PFSK-1 (cell line): ENCODE measurements around the gene OTULIN.

Experiments used
- FOXP2 ChIP-seq: optimal IDR thresholded peaks from 2 replicates; pipeline ENCODE3; 2011; ENCODE audit warnings: borderline replicate concordance, control low read depth, inconsistent platforms; ENCODE audit not compliant: insufficient read depth; ENCODE audit errors: extremely low read length, extremely low read depth
- POLR2AphosphoS5 ChIP-seq: IDR thresholded peaks from 2 replicates; pipeline ENCODE4 v1.6.1; 2012; ENCODE audit warnings: low read depth, mild to moderate bottlenecking, control low read depth, low read length, moderate library complexity
- REST ChIP-seq, 2 experiments: IDR thresholded peaks; 2 replicates each; pipeline versions ENCODE4 v1.6.1 to v1.8.0; 2011 to 2012; ENCODE audit warnings: low read depth in 2 of 2, low read length in 2 of 2, control low read depth in 1 of 2, inconsistent platforms in 1 of 2, mild to moderate bottlenecking in 1 of 2, moderate library complexity in 1 of 2; ENCODE audit not compliant: insufficient read depth in 1 of 2
- SIN3A ChIP-seq: IDR thresholded peaks from 2 replicates; pipeline ENCODE4 v1.6.1; 2012; ENCODE audit warnings: mild to moderate bottlenecking, low read length, moderate library complexity, borderline replicate concordance; ENCODE audit not compliant: insufficient read depth
- TAF1 ChIP-seq: IDR thresholded peaks from 2 replicates; pipeline ENCODE4 v1.6.1; 2012; ENCODE audit warnings: low read length, control low read depth, borderline replicate concordance; ENCODE audit not compliant: insufficient read depth

The OTULIN gene

GRCh38 chr5:14741801-14742440, 77.4 kb downstream of the OTULIN start:
- TF ChIP-seq TAF1, result no peak
- no peak for TF ChIP-seq POLR2AphosphoS5
- TF ChIP-seq FOXP2, result no peak
- no peak for TF ChIP-seq REST (IDR thresholded peaks at IDR 0.05; ENCODE audit: insufficient read depth in 1 of 2, low read depth in 2 of 2, low read length in 2 of 2)
- TF ChIP-seq SIN3A, result no peak

- TF ChIP-seq POLR2AphosphoS5, result no peak
- no peak for TF ChIP-seq TAF1
- no peak for TF ChIP-seq SIN3A
- no peak for TF ChIP-seq FOXP2
- TF ChIP-seq REST (IDR thresholded peaks at IDR 0.05; ENCODE audit: insufficient read depth in 1 of 2, low read depth in 2 of 2, low read length in 2 of 2), result no peak
Observed at GRCh38 chr5:14742498-14742897, 78.0 kb downstream of the OTULIN start.

- no peak for TF ChIP-seq POLR2AphosphoS5
- TF ChIP-seq REST (IDR thresholded peaks at IDR 0.05; ENCODE audit: insufficient read depth in 1 of 2, low read depth in 2 of 2, low read length in 2 of 2), result no peak
- no peak for TF ChIP-seq TAF1
Observed at GRCh38 chr5:14743601-14744295, 79.2 kb downstream of the OTULIN start.

- TF ChIP-seq FOXP2 (no peak), TAF1 (no peak), SIN3A (no peak), REST (IDR thresholded peaks at IDR 0.05; ENCODE audit: insufficient read depth in 1 of 2, low read depth in 2 of 2, low read length in 2 of 2) (no peak), POLR2AphosphoS5 (no peak)
Observed at GRCh38 chr5:14744296-14745187, 80.0 kb downstream of the OTULIN start.
